Prostate gland (tissue), 2 donors: ENCODE data around the gene GFI1B. TPM values are rescaled to one million over a fixed set of nuclear protein-coding genes. Genes with fewer than 3 reads are reported as not detected.

Experiments
- DNase-seq: peaks from one replicate; pipeline ENCODE4 v3.0.0-alpha.2; 2019; ENCODE audit warnings: low spot score
- H3K27ac ChIP-seq, 2 donors: fragments of 200-600 bp; sonication (generic); 2 replicates each; pipeline ENCODE4 v1.5.1; 2017 to 2019
- H3K27me3 ChIP-seq: fragments of 200-600 bp; sonication (generic); replicated peaks from 2 replicates; pipeline ENCODE4 v1.5.1; 2019; ENCODE audit not compliant: insufficient read depth
- H3K36me3 ChIP-seq, 2 donors: fragments of 200-600 bp; sonication (generic); 1 replicate in 1 of 2; 2 replicates in 1 of 2; pipeline versions ENCODE4 v1.5.1 to v1.8.1; 2017 to 2019
- H3K4me1 ChIP-seq: fragments of 200-600 bp; sonication (generic); replicated peaks from 2 replicates; pipeline ENCODE4 v1.5.1; 2019
- H3K4me3 ChIP-seq, 2 donors: fragments of 200-600 bp; sonication (generic); 2 replicates each; pipeline ENCODE4 v1.5.1; 2017 to 2019
- H3K9me3 ChIP-seq: fragments of 200-600 bp; sonication (generic); 2 replicates; pipeline ENCODE4 v1.5.1; 2017
- CTCF ChIP-seq, 4 experiments: fragments of 200-600 bp in 2 of 4; fragments of 450-650 bp in 2 of 4; sonication (generic) in 2 of 4; IDR thresholded peaks; 1 replicate in 3 of 4; 2 replicates in 1 of 4; pipeline ENCODE4 v1.5.1; 2016 to 2019; ENCODE audit warnings: antibody characterized with exemption in 4 of 4, mild to moderate bottlenecking in 2 of 4, moderate library complexity in 2 of 4
- POLR2A ChIP-seq: fragments of 450-650 bp; IDR thresholded peaks from one replicate; pipeline ENCODE4 v1.6.1; 2016; ENCODE audit warnings: antibody characterized with exemption, mild to moderate bottlenecking
- POLR2AphosphoS5 ChIP-seq: sonication (generic); formaldehyde crosslinking; IDR thresholded peaks from one replicate; pipeline ENCODE4 v1.6.1; 2017; ENCODE audit warnings: antibody characterized with exemption
- WGBS: methylation state at CpG from one replicate; pipeline ENCODE4 v1.1.5; 2018; 5-methylcytosine and 5-hydroxymethylcytosine counted together
- intact Hi-C: fragments of 100-400 bp; cut with DNase I; formaldehyde crosslinking; loops from one replicate; pipeline ENCODE4 v1.14.2; 2022
- total RNA-seq, 2 donors: library from RNA; depleted of rRNA; stranded (reverse); fragments of >200 nt; gene quantifications; one replicate each; pipeline ENCODE4 v1.1.0, GENCODE V29; 2016

GFI1B gene
- total RNA-seq, 2 donors from 2014 or later: 0.85 TPM; not detected in 1

GRCh38 chr9:132990781-132991180 is 12.3 kb downstream of the GFI1B start:
- no peak overlapping the region for H3K27ac ChIP-seq
- no peak for TF ChIP-seq POLR2A
- no peak for TF ChIP-seq CTCF (IDR thresholded peaks at IDR 0.05)
- TF ChIP-seq POLR2AphosphoS5: no peak
- no peak overlapping the region for H3K4me3 ChIP-seq
- H3K36me3 ChIP-seq: no peaks in the 10 kb centered on the region
- DNase-seq: no peak
- intact Hi-C loops: no loop called here
- no peaks in the 10 kb centered on the region for H3K9me3 ChIP-seq
- H3K4me1 ChIP-seq: no peaks in the 10 kb centered on the region
- no peaks in the 10 kb centered on the region for H3K27me3 ChIP-seq
- 94% methylated on average over 7 of the region's 14 CpGs for WGBS

GRCh38 chr9:132991351-132992300 is 13.1 kb downstream of the GFI1B start:
- H3K9me3 ChIP-seq: no peaks in the 10 kb centered on the region
- no peak overlapping the region for H3K27ac ChIP-seq
- H3K27me3 ChIP-seq: peaks cover under 1% of the 10 kb centered on the region
- 61% methylated on average over 16 of the region's 16 CpGs for WGBS
- TF ChIP-seq POLR2AphosphoS5 (no peak), POLR2A (no peak), CTCF (IDR thresholded peaks at IDR 0.05) (no peak)
- no peak for DNase-seq
- intact Hi-C loops: no loop called here
- H3K4me3 ChIP-seq: no peak overlapping the region
- H3K36me3 ChIP-seq: no peaks in the 10 kb centered on the region
- no peaks in the 10 kb centered on the region for H3K4me1 ChIP-seq

GRCh38 chr9:132993511-132993939 is 15.0 kb downstream of the GFI1B start:
- Histone ChIP-seq H3K4me3 (no peak overlapping the region), H3K27me3 (peaks cover 2% of the 10 kb centered on the region), H3K4me1 (no peaks in the 10 kb centered on the region), H3K9me3 (no peaks in the 10 kb centered on the region), H3K36me3 (no peaks in the 10 kb centered on the region), H3K27ac (no peak overlapping the region)
- TF ChIP-seq CTCF (IDR thresholded peaks at IDR 0.05) (no peak), POLR2AphosphoS5 (no peak), POLR2A (no peak)
- 30% methylated on average over 14 of the region's 14 CpGs for WGBS
- intact Hi-C loops: no loop called here
- no peak for DNase-seq

GRCh38 chr9:132994410-132995120 is 16.1 kb downstream of the GFI1B start:
- no peak for TF ChIP-seq POLR2A
- TF ChIP-seq POLR2AphosphoS5: peak; percentile 33
- H3K9me3 ChIP-seq: no peaks in the 10 kb centered on the region
- H3K4me3 ChIP-seq: no peak overlapping the region
- no peaks in the 10 kb centered on the region for H3K4me1 ChIP-seq
- H3K27ac ChIP-seq: no peak overlapping the region
- peak; percentile 10 for DNase-seq
- H3K27me3 ChIP-seq: peaks cover 2% of the 10 kb centered on the region
- H3K36me3 ChIP-seq: no peaks in the 10 kb centered on the region
- intact Hi-C loops: no loop called here
- WGBS: 25% methylated on average over 13 of the region's 13 CpGs

- H3K4me3 ChIP-seq: no peak overlapping the region
- intact Hi-C loops: no loop called here
- H3K27ac ChIP-seq: no peak overlapping the region
- no peaks in the 10 kb centered on the region for H3K36me3 ChIP-seq
- 86% methylated on average over 6 of the region's 6 CpGs for WGBS
- no peaks in the 10 kb centered on the region for H3K4me1 ChIP-seq
- DNase-seq: no peak
- TF ChIP-seq CTCF (IDR thresholded peaks at IDR 0.05) (no peak), POLR2AphosphoS5 (no peak), POLR2A (no peak)
- H3K9me3 ChIP-seq: no peaks in the 10 kb centered on the region
- H3K27me3 ChIP-seq: peaks cover 2% of the 10 kb centered on the region
These were observed 16.6 kb downstream of the GFI1B start for GRCh38 chr9:132995121-132995420.
